BJ (cell line): ENCODE results near the gene SLC15A3. TPM values are rescaled to one million over a fixed set of nuclear protein-coding genes. Genes with fewer than 3 reads are reported as not detected.
A peak's percentile ranks its signal among the peaks of the same experiment; 100 is the strongest.

ENCODE experiments used
- CTCF ChIA-PET: fragments of 350-600 bp; formaldehyde crosslinking; extraction: SDS; loops from one replicate; lab custom pipeline; 2021; ENCODE audit warnings: antibody characterized with exemption, inconsistent platforms; lab: Yijun Ruan, JAX
- POLR2A ChIA-PET: fragments of 300-600 bp; sonication (Branson Sonifier 250); formaldehyde crosslinking; extraction: SDS; loops from one replicate; lab custom pipeline; 2021; ENCODE audit warnings: antibody characterized with exemption; lab: Charles Lee
- DNase-seq: peaks from one replicate; pipeline ENCODE4 v3.0.0-alpha.2; 2011; ENCODE audit warnings: low read depth
- H3K27me3 ChIP-seq: 2 replicates; pipeline ENCODE4 v1.6.0; 2011; ENCODE audit warnings: low read length; ENCODE audit not compliant: control insufficient read depth, insufficient read depth
- H3K36me3 ChIP-seq: 2 replicates; pipeline ENCODE4 v1.5.1; 2011; ENCODE audit warnings: low read length; ENCODE audit not compliant: control insufficient read depth, insufficient read depth
- H3K4me3 ChIP-seq: 2 replicates; pipeline ENCODE4 v1.5.1; 2011; ENCODE audit warnings: low read depth, mild to moderate bottlenecking, control low read depth, low read length
- CTCF ChIP-seq: IDR thresholded peaks from 2 replicates; pipeline ENCODE4 v1.5.1; 2011; ENCODE audit warnings: low read depth, mild to moderate bottlenecking, control low read depth, inconsistent platforms, low read length, moderate library complexity; ENCODE audit not compliant: insufficient read depth
- polyA plus RNA-seq: library from polyadenylated mRNA; depleted of rRNA; stranded (reverse); fragments of >200 nt; gene quantifications from 2 replicates; pipeline ENCODE4 v1.2.3, GENCODE V29; 2011

The SLC15A3 gene
- polyA plus RNA-seq, 1 experiment, result 14.1 TPM

- DNase-seq, result no peak
- peak; percentile 25; the same call in 1 of the 2 replicates for TF ChIP-seq CTCF
- ChIA-PET POLR2A (no interaction called here), CTCF (interaction anchor here (1.2 kb wide), 1 partner anchor 113 kb away, joined by 3 read pairs; no protein-coding TSS in a partner anchor)
- Histone ChIP-seq H3K36me3 (peaks cover 10% of the 10 kb centered on the region; the same call in 1 of the 2 replicates), H3K4me3 (no peak overlapping the region), H3K27me3 (no peaks in the 10 kb centered on the region)
Observed at GRCh38 chr11:60944490-60945294, 7.3 kb downstream of the SLC15A3 start.

- Histone ChIP-seq H3K36me3 (peaks cover 10% of the 10 kb centered on the region; the same call in 1 of the 2 replicates), H3K4me3 (no peak overlapping the region), H3K27me3 (no peaks in the 10 kb centered on the region)
- ChIA-PET POLR2A (no interaction called here), CTCF (interaction anchor here (0.6 kb wide), 1 partner anchor 549 kb away, joined by 3 read pairs; no protein-coding TSS in a partner anchor)
- no peak for DNase-seq
- TF ChIP-seq CTCF, result no peak
Observed at GRCh38 chr11:60942970-60943565, 8.9 kb downstream of the SLC15A3 start.

- ChIA-PET POLR2A (no interaction called here), CTCF (no interaction called here)
- H3K27me3 ChIP-seq, result no peaks in the 10 kb centered on the region
- DNase-seq, result no peak
- no peak for TF ChIP-seq CTCF
- peaks cover 11% of the 10 kb centered on the region; the same call in 1 of the 2 replicates for H3K36me3 ChIP-seq
- H3K4me3 ChIP-seq, result no peak overlapping the region
Observed at GRCh38 chr11:60942219-60942618, 9.8 kb downstream of the SLC15A3 start.

GRCh38 chr11:60941371-60942119 lies 10.4 kb downstream of the SLC15A3 start:
- no peak for DNase-seq
- peaks cover 11% of the 10 kb centered on the region; the same call in 1 of the 2 replicates for H3K36me3 ChIP-seq
- TF ChIP-seq CTCF, result no peak
- H3K4me3 ChIP-seq, result no peak overlapping the region
- H3K27me3 ChIP-seq, result no peaks in the 10 kb centered on the region
- CTCF ChIA-PET, result interaction anchor here (2.0 kb wide), 1 partner anchor 9 kb away, joined by 5 read pairs; no protein-coding TSS in a partner anchor
- POLR2A ChIA-PET, result no interaction called here
